ENCODE measurements around the gene TAOK1.

DNA sequence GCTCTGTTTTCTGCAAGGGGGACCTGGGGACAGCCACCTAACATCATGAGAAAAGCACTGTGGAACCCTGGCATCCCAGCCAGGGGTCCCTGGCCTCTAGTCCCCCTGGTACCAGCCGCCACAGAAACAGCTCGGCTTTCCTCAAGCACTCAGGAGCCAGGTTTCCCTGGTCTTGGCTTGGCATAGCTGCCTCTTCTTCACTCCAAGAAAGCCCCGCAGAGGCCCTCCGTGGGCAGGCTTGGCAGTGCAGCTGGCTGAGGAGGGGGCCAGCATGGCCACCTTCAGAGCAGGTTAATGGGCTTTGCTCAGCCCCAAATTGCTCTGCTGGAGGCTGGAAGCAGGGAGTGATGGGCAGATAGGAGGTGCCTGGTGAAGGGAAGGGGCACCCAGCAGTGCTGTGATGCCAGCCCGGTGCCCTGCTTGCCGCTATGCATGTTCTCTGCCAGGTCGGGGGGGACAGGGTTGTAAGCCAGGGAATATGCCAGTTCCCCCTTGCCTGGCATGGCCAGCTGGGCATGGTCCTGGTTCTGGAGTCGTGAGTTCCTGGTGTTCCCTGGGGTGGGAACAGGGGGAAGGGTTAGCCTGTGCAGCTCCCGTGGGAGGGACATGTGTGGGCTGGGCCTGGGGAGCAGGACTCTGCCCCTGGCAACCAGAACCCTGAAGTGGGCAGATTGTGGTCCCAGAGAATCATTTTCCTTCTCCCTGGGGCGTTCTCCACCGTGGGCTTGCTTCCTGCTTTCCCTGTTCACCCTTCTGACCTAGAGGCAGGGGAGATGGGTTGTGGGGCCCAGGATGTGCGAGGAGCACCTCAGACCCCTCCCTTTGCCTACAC lies 206.0 kb downstream of the TAOK1 start:
- TF ChIP-seq, protein P1, sequence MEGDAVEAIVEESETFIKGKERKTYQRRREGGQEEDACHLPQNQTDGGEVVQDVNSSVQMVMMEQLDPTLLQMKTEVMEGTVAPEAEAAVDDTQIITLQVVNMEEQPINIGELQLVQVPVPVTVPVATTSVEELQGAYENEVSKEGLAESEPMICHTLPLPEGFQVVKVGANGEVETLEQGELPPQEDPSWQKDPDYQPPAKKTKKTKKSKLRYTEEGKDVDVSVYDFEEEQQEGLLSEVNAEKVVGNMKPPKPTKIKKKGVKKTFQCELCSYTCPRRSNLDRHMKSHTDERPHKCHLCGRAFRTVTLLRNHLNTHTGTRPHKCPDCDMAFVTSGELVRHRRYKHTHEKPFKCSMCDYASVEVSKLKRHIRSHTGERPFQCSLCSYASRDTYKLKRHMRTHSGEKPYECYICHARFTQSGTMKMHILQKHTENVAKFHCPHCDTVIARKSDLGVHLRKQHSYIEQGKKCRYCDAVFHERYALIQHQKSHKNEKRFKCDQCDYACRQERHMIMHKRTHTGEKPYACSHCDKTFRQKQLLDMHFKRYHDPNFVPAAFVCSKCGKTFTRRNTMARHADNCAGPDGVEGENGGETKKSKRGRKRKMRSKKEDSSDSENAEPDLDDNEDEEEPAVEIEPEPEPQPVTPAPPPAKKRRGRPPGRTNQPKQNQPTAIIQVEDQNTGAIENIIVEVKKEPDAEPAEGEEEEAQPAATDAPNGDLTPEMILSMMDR (conservative IDR thresholded peaks at IDR 0.05; ENCODE audit: low read length): no peak
- TF ChIP-seq EZH2phosphoT487 (IDR thresholded peaks at IDR 0.05; ENCODE audit: borderline replicate concordance): no peak
